HCT116 (cell line): ENCODE data around the gene GPR39. TPM values are rescaled to one million over a fixed set of nuclear protein-coding genes. Genes with fewer than 3 reads are reported as not detected.

ENCODE experiments used
- ATAC-seq: fragments of 200-7000 bp; cut with Tn5 transposase; 2 replicates; pipeline ENCODE4 v1.9.1; 2020; ENCODE audit warnings: mild to moderate bottlenecking, moderate library complexity
- BruUV-seq: library from RNA; stranded (reverse); fragments of 400-500 nt; replicated peaks from 2 replicates; lab custom pipeline; 2021; lab: Mats Ljungman, UMichigan
- CTCF ChIA-PET: fragments of 300-600 bp; sonication (Branson Sonifier 250); formaldehyde crosslinking; loops from one replicate; lab custom pipeline; 2021; ENCODE audit warnings: antibody characterized with exemption; lab: Charles Lee
- POLR2A ChIA-PET: fragments of 300-600, 350-600 bp; sonication (Branson Sonifier 250); formaldehyde crosslinking; loops from one replicate; lab custom pipeline; 2021; ENCODE audit warnings: antibody characterized with exemption; lab: Charles Lee
- RAD21 ChIA-PET, 2 experiments: fragments of 300-600 bp; sonication (Branson Sonifier 250); formaldehyde crosslinking; loops; one replicate each; lab custom pipeline; 2023; ENCODE audit warnings: low total read pairs in 2 of 2; ENCODE audit not compliant: uncharacterized antibody in 2 of 2, unreplicated experiment in 2 of 2, low non-redundant PET in 1 of 2; lab: Charles Lee
- DNase-seq: peaks from one replicate; pipeline ENCODE4 v3.0.0-alpha.2; 2010; ENCODE audit warnings: low read depth, low spot score
- H2AFZ ChIP-seq: fragments of 200-600 bp; shearing (Covaris generic), sonication (generic); 2 replicates; pipeline ENCODE4 v1.6.1; 2017; ENCODE audit warnings: low read depth, mixed run types, mixed read lengths, antibody characterized with exemption, low read length; ENCODE audit not compliant: poor library complexity, severe bottlenecking
- H3K27ac ChIP-seq: 2 replicates; pipeline ENCODE4 v1.5.1; 2012; ENCODE audit warnings: low read depth, low read length
- H3K27me3 ChIP-seq: fragments of 200-600 bp; sonication (generic); 2 replicates; pipeline ENCODE4 v1.6.1; 2016; ENCODE audit warnings: mixed run types, low read length, mixed read lengths; ENCODE audit not compliant: insufficient read depth
- H3K36me3 ChIP-seq, 2 experiments: fragments of 200-500 bp in 1 of 2; fragments of 200-600 bp in 1 of 2; sonication (Bioruptor generic) in 1 of 2; sonication (generic) in 1 of 2; 2 replicates each; pipeline versions ENCODE4 v1.5.1 to v1.6.1; 2014 to 2016; ENCODE audit warnings: low read length in 2 of 2, inconsistent platforms in 1 of 2, mixed read lengths in 1 of 2, mixed run types in 1 of 2; ENCODE audit not compliant: insufficient read depth in 2 of 2, control insufficient read depth in 1 of 2
- H3K4me1 ChIP-seq, 2 experiments: fragments of 200-600 bp in 1 of 2; sonication (generic) in 1 of 2; 2 replicates each; pipeline versions ENCODE4 v1.5.1 to v1.6.1; 2012 to 2017; ENCODE audit warnings: low read length in 2 of 2, inconsistent platforms in 1 of 2, mild to moderate bottlenecking in 1 of 2, mixed read lengths in 1 of 2, mixed run types in 1 of 2, moderate library complexity in 1 of 2; ENCODE audit not compliant: insufficient read depth in 2 of 2, control insufficient read depth in 1 of 2
- H3K4me2 ChIP-seq: fragments of 200-600 bp; sonication (generic); 2 replicates; pipeline ENCODE4 v1.6.1; 2017; ENCODE audit warnings: mixed run types, low read length, mixed read lengths
- H3K4me3 ChIP-seq, 2 experiments: fragments of 200-600 bp in 1 of 2; sonication (generic) in 1 of 2; replicated peaks in 1 of 2; 2 replicates each; pipeline ENCODE4 v1.5.1; 2011 to 2016; ENCODE audit warnings: low read length in 2 of 2, control low read depth in 1 of 2, low read depth in 1 of 2, mild to moderate bottlenecking in 1 of 2, mixed read lengths in 1 of 2, mixed run types in 1 of 2
- H3K79me2 ChIP-seq: fragments of 200-600 bp; sonication (generic); 2 replicates; pipeline ENCODE4 v1.6.1; 2017; ENCODE audit warnings: mild to moderate bottlenecking, mixed run types, low read length, moderate library complexity, mixed read lengths; ENCODE audit not compliant: insufficient read depth
- H3K9ac ChIP-seq: fragments of 200-600 bp; sonication (generic); 2 replicates; pipeline ENCODE4 v1.6.1; 2016; ENCODE audit warnings: low read length, mixed read lengths
- H3K9me2 ChIP-seq: fragments of 200-600 bp; sonication (generic), shearing (Covaris generic); 2 replicates; pipeline ENCODE4 v1.6.1; 2017; ENCODE audit warnings: mixed run types, mild to moderate bottlenecking, moderate library complexity; ENCODE audit not compliant: insufficient read depth
- H3K9me3 ChIP-seq, 2 experiments: fragments of 200-500 bp in 1 of 2; fragments of 200-600 bp in 1 of 2; sonication (Bioruptor generic) in 1 of 2; sonication (generic) in 1 of 2; 2 replicates each; pipeline ENCODE4 v1.6.1; 2014 to 2017; ENCODE audit warnings: low read length in 2 of 2, mixed read lengths in 2 of 2, inconsistent platforms in 1 of 2, low read depth in 1 of 2, mild to moderate bottlenecking in 1 of 2, mixed run types in 1 of 2, moderate library complexity in 1 of 2; ENCODE audit not compliant: control insufficient read depth in 1 of 2, insufficient read depth in 1 of 2
- H4K20me1 ChIP-seq: fragments of 200-600 bp; sonication (generic), shearing (Covaris generic); 2 replicates; pipeline ENCODE4 v1.6.1; 2017; ENCODE audit warnings: mixed run types, mild to moderate bottlenecking, moderate library complexity; ENCODE audit not compliant: insufficient read depth
- ATF3 ChIP-seq: IDR thresholded peaks from 2 replicates; pipeline ENCODE4 v1.6.1; 2012
- CBX3 ChIP-seq: IDR thresholded peaks from 2 replicates; pipeline ENCODE4 v1.6.1; 2012; ENCODE audit warnings: low read depth
- EGR1 ChIP-seq: IDR thresholded peaks from 2 replicates; pipeline ENCODE4 v1.6.1; 2012; ENCODE audit warnings: low read depth
- ELF1 ChIP-seq: IDR thresholded peaks from 2 replicates; pipeline ENCODE4 v1.6.1; 2012; ENCODE audit warnings: low read depth, borderline replicate concordance
- EZH2 ChIP-seq: fragments of 200-600 bp; sonication (generic); IDR thresholded peaks from 2 replicates; pipeline ENCODE4 v1.6.1; 2017; ENCODE audit warnings: antibody characterized with exemption, mixed run types
- FOSL1 ChIP-seq: IDR thresholded peaks from 2 replicates; pipeline ENCODE4 v1.6.1; 2012; ENCODE audit warnings: low read depth
- MAX ChIP-seq: IDR thresholded peaks from 2 replicates; pipeline ENCODE4 v1.6.1; 2012
- POLR2AphosphoS5 ChIP-seq: IDR thresholded peaks from 2 replicates; pipeline ENCODE4 v1.6.1; 2011; ENCODE audit warnings: mild to moderate bottlenecking, low read depth, low read length, moderate library complexity
- RAD21 ChIP-seq: IDR thresholded peaks from 2 replicates; pipeline ENCODE4 v1.6.1; 2012; ENCODE audit warnings: low read depth, mild to moderate bottlenecking
- REST ChIP-seq: IDR thresholded peaks from 2 replicates; pipeline ENCODE4 v1.6.1; 2012; ENCODE audit warnings: low read depth
- SIN3A ChIP-seq: IDR thresholded peaks from 2 replicates; pipeline ENCODE4 v1.6.1; 2012; ENCODE audit warnings: low read depth
- SP1 ChIP-seq: IDR thresholded peaks from 2 replicates; pipeline ENCODE4 v1.6.1; 2012; ENCODE audit warnings: low read depth
- SRF ChIP-seq: IDR thresholded peaks from 2 replicates; pipeline ENCODE4 v1.6.1; 2012; ENCODE audit warnings: low read depth
- TCF7L2 ChIP-seq: IDR thresholded peaks from 2 replicates; pipeline ENCODE4 v1.7.0; 2011; ENCODE audit warnings: borderline replicate concordance, inconsistent platforms; ENCODE audit not compliant: insufficient read depth, insufficient read length; ENCODE audit errors: extremely low read depth
- YY1 ChIP-seq: IDR thresholded peaks from 2 replicates; pipeline ENCODE4 v1.6.1; 2011; ENCODE audit warnings: low read length, low read depth, moderate library complexity, mild to moderate bottlenecking; ENCODE audit not compliant: insufficient replicate concordance; ENCODE audit errors: extremely low read depth
- ZBTB33 ChIP-seq: IDR thresholded peaks from 2 replicates; pipeline ENCODE4 v1.6.1; 2011; ENCODE audit warnings: mild to moderate bottlenecking, low read length, moderate library complexity; ENCODE audit not compliant: insufficient replicate concordance; ENCODE audit errors: extremely low read depth
- ZFX ChIP-seq: fragments of 450-650 bp; IDR thresholded peaks from 2 replicates; pipeline ENCODE4 v1.6.1; 2017
- ZNF274 ChIP-seq: fragments of 200-500 bp; sonication (Bioruptor generic); IDR thresholded peaks from 2 replicates; pipeline ENCODE4 v1.6.1; 2014; ENCODE audit warnings: mild to moderate bottlenecking, low read depth, low read length, inconsistent platforms
- intact Hi-C: fragments of 100-400 bp; cut with micrococcal nuclease; formaldehyde crosslinking; loops from 2 replicates; pipeline ENCODE4 v1.10.0; 2022
- total RNA-seq: library from RNA; stranded (reverse); gene quantifications from one replicate; pipeline ENCODE4 v1.2.1, GENCODE V29; 2021; ENCODE audit not compliant: unreplicated experiment

GPR39 gene
- total RNA-seq, 1 experiment from 2014 or later: 5.1 TPM

GRCh38 chr2:132606649-132607048, 190.0 kb downstream of the GPR39 start:
- no peak overlapping the region for H3K4me3 ChIP-seq
- intact Hi-C loops: no loop called here
- H3K9me3 ChIP-seq: no peaks in the 10 kb centered on the region
- ChIA-PET POLR2A (no interaction called here), CTCF (no interaction called here), RAD21 (no interaction called here)
- H3K79me2 ChIP-seq: no peaks in the 10 kb centered on the region
- BruUV-seq: no TSS peak
- H2AFZ ChIP-seq: no peak overlapping the region
- no peaks in the 10 kb centered on the region for H3K9me2 ChIP-seq
- no peak for DNase-seq
- no peak overlapping the region for H3K27ac ChIP-seq
- H3K27me3 ChIP-seq: no peaks in the 10 kb centered on the region
- H4K20me1 ChIP-seq: no peaks in the 10 kb centered on the region
- H3K36me3 ChIP-seq: no peaks in the 10 kb centered on the region
- no peaks in the 10 kb centered on the region for H3K4me1 ChIP-seq
- TF ChIP-seq MAX: no peak
- no peak for TF ChIP-seq YY1
- TF ChIP-seq SIN3A: no peak
- TF ChIP-seq CBX3: no peak
- TF ChIP-seq SRF: no peak
- TF ChIP-seq EZH2: no peak
- TF ChIP-seq ZFX: no peak
- TF ChIP-seq RAD21: no peak
- no peak for TF ChIP-seq EGR1
- TF ChIP-seq ATF3: no peak
- no peak for TF ChIP-seq SP1
- no peak for TF ChIP-seq ZNF274
- TF ChIP-seq TCF7L2: no peak
- TF ChIP-seq ZBTB33: no peak
- no peak for TF ChIP-seq ELF1
- TF ChIP-seq FOSL1: no peak
- no peak for TF ChIP-seq POLR2AphosphoS5
- no peak for TF ChIP-seq REST
- H3K4me2 ChIP-seq: no peak overlapping the region
- no peak overlapping the region for H3K9ac ChIP-seq
- ATAC-seq: no peak
